HG02588 (cell line): ENCODE results near the gene GPR26.
A peak's percentile ranks its signal among the peaks of the same experiment; 100 is the strongest.

Experiments used
- ATAC-seq: cut with Tn5 transposase; IDR thresholded peaks from one replicate; pipeline ENCODE4 v1.9.1; 2021; ENCODE audit warnings: mild to moderate bottlenecking, moderate library complexity; ENCODE audit not compliant: unreplicated experiment

GPR26 gene

GRCh38 chr10:123645016-123645415 lies 21.1 kb upstream of the GPR26 start:
- ATAC-seq: no peak

- ATAC-seq: no peak
Observed at GRCh38 chr10:123645615-123646014, 20.5 kb upstream of the GPR26 start.

- ATAC-seq: no peak
Observed at GRCh38 chr10:123648595-123648994, 17.6 kb upstream of the GPR26 start.

GRCh38 chr10:123649676-123650075 lies 16.5 kb upstream of the GPR26 start:
- no peak for ATAC-seq

GRCh38 chr10:123651421-123652047 lies 14.6 kb upstream of the GPR26 start:
- no peak for ATAC-seq

- ATAC-seq: no peak
Observed at GRCh38 chr10:123655751-123656150, 10.4 kb upstream of the GPR26 start.

GRCh38 chr10:123663522-123663921 lies 2.6 kb upstream of the GPR26 start:
- no peak for ATAC-seq

- ATAC-seq: no peak
Observed at GRCh38 chr10:123665491-123666286, 466 bp upstream of the GPR26 start.

- no peak for ATAC-seq
Observed at GRCh38 chr10:123669886-123670285, 3.7 kb downstream of the GPR26 start.

- ATAC-seq: no peak
Observed at GRCh38 chr10:123673198-123673597, 7.0 kb downstream of the GPR26 start.

- no peak for ATAC-seq
Observed at GRCh38 chr10:123674741-123675140, 8.6 kb downstream of the GPR26 start.

- ATAC-seq: no peak
Observed at GRCh38 chr10:123675811-123676210, 9.7 kb downstream of the GPR26 start.

GRCh38 chr10:123677556-123677955 lies 11.4 kb downstream of the GPR26 start:
- no peak for ATAC-seq

- ATAC-seq: no peak
Observed at GRCh38 chr10:123678376-123678775, 12.2 kb downstream of the GPR26 start.

GRCh38 chr10:123681285-123681684 lies 15.1 kb downstream of the GPR26 start:
- peak; percentile 61 for ATAC-seq

GRCh38 chr10:123682477-123682876 lies 16.3 kb downstream of the GPR26 start:
- no peak for ATAC-seq

- ATAC-seq: no peak
Observed at GRCh38 chr10:123683459-123683858, 17.3 kb downstream of the GPR26 start.

GRCh38 chr10:123683865-123684264 lies 17.7 kb downstream of the GPR26 start:
- ATAC-seq: no peak

GRCh38 chr10:123685260-123685659 lies 19.1 kb downstream of the GPR26 start:
- no peak for ATAC-seq

- no peak for ATAC-seq
Observed at GRCh38 chr10:123687758-123688157, 21.6 kb downstream of the GPR26 start.

GRCh38 chr10:123689880-123690279 lies 23.7 kb downstream of the GPR26 start:
- ATAC-seq: no peak

GRCh38 chr10:123703195-123703790 lies 37.1 kb downstream of the GPR26 start:
- no peak for ATAC-seq
